Fibroblast of the aortic adventitia (primary cell): ENCODE measurements around the gene LHX6. TPM values are rescaled to one million over a fixed set of nuclear protein-coding genes. Genes with fewer than 3 reads are reported as not detected.

ENCODE experiments used
- DNase-seq: peaks from one replicate; pipeline ENCODE4 v3.0.0-alpha.2; 2010; ENCODE audit warnings: low read depth
- H3K4me3 ChIP-seq: 2 replicates; pipeline ENCODE4 v1.5.1; 2011; ENCODE audit warnings: low read depth, mild to moderate bottlenecking, control low read depth, low read length, moderate library complexity
- total RNA-seq: library from RNA; depleted of rRNA; stranded (reverse); fragments of >200 nt; gene quantifications from 2 replicates; pipeline ENCODE4 v1.2.3, GENCODE V29; 2012; ENCODE audit warnings: low replicate concordance
- TF ChIP-seq, protein P1 (sequence below): IDR thresholded peaks from 2 replicates; pipeline ENCODE4 v1.5.1; 2011; ENCODE audit warnings: mild to moderate bottlenecking, low read length, control low read depth, inconsistent platforms; ENCODE audit not compliant: insufficient read depth

The LHX6 gene
- total RNA-seq, 1 donor = not detected

DNA sequence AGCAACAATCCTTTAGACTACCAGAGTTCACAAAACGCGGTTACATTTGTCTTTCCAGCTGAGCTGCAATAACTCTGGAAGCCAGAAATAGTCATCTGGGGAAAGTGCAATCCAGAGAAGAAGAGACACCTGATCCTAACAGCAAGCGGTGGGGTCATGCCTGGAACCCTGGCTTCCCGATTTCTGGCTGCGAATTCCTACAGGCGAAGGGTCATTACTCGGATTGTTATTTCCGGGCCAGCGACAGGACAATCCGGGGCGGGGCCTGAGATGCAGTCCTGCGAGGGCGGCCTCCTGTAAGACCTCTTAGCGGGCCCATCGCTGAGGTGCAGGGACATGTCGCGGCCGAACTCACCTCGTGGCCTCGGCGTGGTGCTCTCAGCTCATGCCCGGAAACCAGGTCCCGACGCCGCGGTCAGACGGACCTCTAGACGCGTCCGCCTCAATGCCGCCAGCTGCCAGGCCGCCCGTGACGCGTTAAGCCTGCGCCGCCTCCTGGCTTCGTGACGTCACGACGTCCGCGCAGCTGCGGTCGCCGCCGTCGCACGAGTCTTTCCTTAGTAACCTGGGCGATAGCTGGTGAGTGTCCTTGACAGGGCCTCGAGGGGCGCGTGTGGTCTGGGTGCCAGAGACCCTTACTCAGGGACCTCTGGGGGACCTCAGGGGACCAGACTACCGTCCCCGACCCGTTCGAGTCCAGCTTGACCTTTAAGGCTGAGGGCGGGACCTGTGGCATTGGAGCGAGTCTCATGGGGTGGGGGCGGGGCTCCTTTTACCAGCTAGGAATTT lies 35.8 kb upstream of the LHX6 start, which contains the start of the genes MRRF and RBM18:
MRRF (plus strand) TSS at position 523 of the 789 bp plus-strand sequence. CDS start 6,010 bp downstream, outside the sequence.
RBM18 (minus strand) TSS at position 481 of the 789 bp plus-strand sequence. CDS start 3,348 bp downstream, outside the sequence.
- peak; percentile 89 for DNase-seq
- TF ChIP-seq, protein P1, sequence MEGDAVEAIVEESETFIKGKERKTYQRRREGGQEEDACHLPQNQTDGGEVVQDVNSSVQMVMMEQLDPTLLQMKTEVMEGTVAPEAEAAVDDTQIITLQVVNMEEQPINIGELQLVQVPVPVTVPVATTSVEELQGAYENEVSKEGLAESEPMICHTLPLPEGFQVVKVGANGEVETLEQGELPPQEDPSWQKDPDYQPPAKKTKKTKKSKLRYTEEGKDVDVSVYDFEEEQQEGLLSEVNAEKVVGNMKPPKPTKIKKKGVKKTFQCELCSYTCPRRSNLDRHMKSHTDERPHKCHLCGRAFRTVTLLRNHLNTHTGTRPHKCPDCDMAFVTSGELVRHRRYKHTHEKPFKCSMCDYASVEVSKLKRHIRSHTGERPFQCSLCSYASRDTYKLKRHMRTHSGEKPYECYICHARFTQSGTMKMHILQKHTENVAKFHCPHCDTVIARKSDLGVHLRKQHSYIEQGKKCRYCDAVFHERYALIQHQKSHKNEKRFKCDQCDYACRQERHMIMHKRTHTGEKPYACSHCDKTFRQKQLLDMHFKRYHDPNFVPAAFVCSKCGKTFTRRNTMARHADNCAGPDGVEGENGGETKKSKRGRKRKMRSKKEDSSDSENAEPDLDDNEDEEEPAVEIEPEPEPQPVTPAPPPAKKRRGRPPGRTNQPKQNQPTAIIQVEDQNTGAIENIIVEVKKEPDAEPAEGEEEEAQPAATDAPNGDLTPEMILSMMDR = no peak
- H3K4me3 ChIP-seq = peak within 1 kb of the TSS; percentile 81

DNA sequence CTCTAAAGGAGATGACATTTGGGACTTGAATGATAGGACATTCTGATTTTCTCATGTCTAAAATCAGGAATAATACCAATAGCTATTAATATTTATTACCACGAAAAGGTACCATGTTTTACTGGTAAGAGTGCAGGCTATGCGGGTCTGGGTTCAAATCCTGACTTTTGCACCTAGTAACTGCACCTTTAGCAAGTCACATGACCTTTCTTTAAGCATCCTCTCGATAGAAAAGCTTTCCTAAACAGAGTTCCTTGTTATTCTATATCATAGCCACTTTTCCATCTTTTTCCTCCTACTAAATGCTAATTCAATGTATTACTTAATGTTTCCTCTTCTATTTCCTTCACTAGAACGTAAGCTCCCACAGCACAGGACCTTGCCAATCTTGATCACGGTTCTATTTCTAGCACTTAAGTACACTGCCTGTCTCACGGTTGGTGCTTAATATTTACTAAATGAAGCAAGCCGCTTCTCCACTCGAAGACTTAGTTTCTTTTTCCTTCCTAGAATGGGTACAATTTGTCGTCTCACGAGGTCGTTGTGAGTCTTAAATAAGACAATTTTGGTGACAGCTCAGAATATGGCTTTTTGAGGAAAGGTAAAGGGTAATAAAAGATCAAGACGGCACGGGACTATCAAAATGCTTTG lies 35.1 kb upstream of the LHX6 start:
- peak; percentile 34 for DNase-seq
- peak overlapping the region; percentile 81 for H3K4me3 ChIP-seq
- TF ChIP-seq, protein P1 = no peak

DNA sequence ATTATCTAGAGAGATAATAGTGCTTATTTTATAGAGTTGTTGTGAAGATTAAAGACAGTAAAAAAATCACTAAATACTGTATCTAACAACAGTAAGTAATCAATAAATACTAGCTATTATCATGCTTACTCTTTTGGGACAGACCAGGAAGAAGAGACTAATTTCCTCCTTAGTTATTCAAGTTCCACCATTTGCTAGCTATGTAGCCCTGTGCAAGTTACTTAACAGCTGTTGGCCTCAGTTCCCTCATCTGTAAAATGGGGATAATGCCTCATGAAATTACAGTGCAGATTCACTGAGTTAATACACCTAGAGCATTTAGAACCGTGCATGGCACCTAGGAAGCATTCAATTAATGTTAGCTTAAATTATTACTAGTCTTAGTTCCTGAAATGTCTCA lies 33.3 kb upstream of the LHX6 start:
- TF ChIP-seq, protein P1 = no peak
- no peak for DNase-seq
- H3K4me3 ChIP-seq = no peak overlapping the region

DNA sequence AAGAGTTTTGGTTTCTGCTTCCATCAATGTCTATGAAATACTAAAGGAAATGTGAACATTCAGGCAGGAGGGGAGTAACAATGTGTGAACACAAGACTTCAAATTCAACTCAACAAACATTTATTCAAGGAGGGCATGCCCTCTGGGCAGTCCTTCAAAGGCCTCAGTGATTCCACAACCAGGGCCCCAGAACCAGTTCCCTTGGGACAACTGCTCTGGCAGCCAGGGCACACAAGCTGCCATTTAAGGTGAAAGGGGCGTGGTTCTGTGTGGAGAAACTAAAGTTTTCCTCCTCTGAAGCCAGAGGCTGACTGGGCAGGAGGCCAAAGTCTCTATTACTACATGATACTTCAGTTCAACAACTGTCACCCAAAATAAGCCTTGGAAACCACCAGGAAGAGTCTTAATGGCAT lies 32.7 kb upstream of the LHX6 start:
- DNase-seq = peak; percentile 91
- H3K4me3 ChIP-seq = no peak overlapping the region
- TF ChIP-seq, protein P1 = no peak

DNA sequence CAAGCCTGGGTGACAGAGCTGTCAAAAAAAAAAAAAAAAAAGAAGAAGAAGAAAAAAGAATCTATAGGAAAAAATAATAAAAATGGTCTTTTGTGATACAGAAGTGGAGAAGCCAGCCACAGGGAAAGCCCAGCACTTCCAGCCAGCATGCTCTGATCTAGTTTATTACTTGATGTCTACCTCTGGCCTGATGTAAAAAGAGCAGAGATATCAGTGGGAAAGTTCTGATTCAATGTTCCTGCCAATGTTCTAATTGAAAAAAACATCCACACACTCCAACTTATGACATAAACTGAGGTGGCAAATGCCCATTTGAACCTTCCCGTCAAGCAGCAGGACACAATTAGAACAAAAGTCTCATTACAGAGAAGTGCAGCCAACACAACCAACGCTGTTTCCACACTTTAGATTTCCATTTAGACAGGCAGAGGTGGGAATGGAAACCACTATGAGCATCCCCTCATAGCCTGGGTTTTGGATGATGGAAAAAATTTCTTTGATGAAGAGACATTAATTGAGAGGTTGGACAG lies 30.2 kb upstream of the LHX6 start:
- TF ChIP-seq, protein P1 = no peak
- DNase-seq = no peak
- H3K4me3 ChIP-seq = no peak overlapping the region

DNA sequence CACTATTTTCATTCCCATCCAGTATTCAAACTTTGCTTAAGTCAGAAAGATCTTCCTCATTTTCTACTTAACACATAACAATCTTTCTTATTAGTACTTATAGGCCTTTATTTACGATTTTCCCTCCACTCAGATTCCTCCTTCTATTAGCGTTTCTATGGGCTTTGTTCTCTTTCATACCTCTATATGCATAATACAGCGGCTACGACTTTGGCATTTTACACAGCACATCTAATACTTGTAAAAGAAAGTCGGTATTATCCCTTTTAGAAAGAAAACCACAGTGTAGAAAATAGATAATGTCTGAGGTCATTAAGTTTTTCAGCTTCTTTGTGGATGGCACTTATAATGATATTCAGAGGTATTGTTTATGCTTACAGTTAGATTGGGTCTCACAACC lies 27.4 kb upstream of the LHX6 start:
- TF ChIP-seq, protein P1 = no peak
- no peak for DNase-seq
- no peak overlapping the region for H3K4me3 ChIP-seq
